ENCODE measurements around the gene ANGPT4. TPM values are rescaled to one million over a fixed set of nuclear protein-coding genes. Genes with fewer than 3 reads are reported as not detected.

The ANGPT4 gene
- total RNA-seq, 2 donors from 2014 or later = 0.05 TPM; not detected in 1

- no peak overlapping the region for H3K27ac ChIP-seq
- H3K27me3 ChIP-seq = peaks cover 4% of the 10 kb centered on the region
- no peaks in the 10 kb centered on the region for H3K9me3 ChIP-seq
- DNase-seq = no peak
- H3K4me1 ChIP-seq = peaks cover 4% of the 10 kb centered on the region
- H3K9ac ChIP-seq (ENCODE audit: low read depth in 2 of 2, low read length in 2 of 2) = no peak overlapping the region
- H3K36me3 ChIP-seq = no peaks in the 10 kb centered on the region
- no peak for TF ChIP-seq CTCF (IDR thresholded peaks at IDR 0.05)
- H3K4me3 ChIP-seq = no peak overlapping the region
- intact Hi-C loops (cut with DNase I) = no loop called here
Observed at GRCh38 chr20:839015-839414, 77.1 kb downstream of the ANGPT4 start.

DNA sequence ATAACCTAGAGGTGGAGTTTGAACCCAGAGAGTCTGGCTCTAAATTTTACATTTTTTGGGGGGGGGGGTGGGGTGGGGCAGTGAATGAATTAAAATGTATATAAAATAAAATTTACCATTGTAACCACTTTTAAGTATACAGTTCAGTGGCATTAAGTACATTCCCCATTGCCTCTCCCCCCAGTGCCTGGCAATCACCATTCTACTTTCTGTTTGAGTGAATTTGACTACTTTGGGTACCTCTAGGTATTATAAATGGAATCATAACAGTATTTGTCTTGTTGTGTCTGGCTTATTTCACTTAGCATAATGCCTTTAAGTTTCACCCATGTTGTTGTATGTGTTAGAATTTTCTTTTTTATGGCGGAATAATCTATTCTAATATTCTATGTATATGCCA lies 79.9 kb downstream of the ANGPT4 start:
- H3K9me3 ChIP-seq = no peaks in the 10 kb centered on the region
- no peak overlapping the region for H3K4me3 ChIP-seq
- peaks cover 4% of the 10 kb centered on the region for H3K27me3 ChIP-seq
- no peak for DNase-seq
- no peaks in the 10 kb centered on the region for H3K36me3 ChIP-seq
- TF ChIP-seq CTCF (IDR thresholded peaks at IDR 0.05) = no peak
- no peak overlapping the region for H3K27ac ChIP-seq
- no peak overlapping the region for H3K9ac ChIP-seq (ENCODE audit: low read depth in 2 of 2, low read length in 2 of 2)
- intact Hi-C loops (cut with DNase I) = no loop called here
- H3K4me1 ChIP-seq = no peaks in the 10 kb centered on the region

- TF ChIP-seq CTCF (IDR thresholded peaks at IDR 0.05) = no peak
- Histone ChIP-seq H3K9ac (ENCODE audit: low read depth in 2 of 2, low read length in 2 of 2) (peak overlapping the region in 1 of 2 donors; percentile 12), H3K27ac (no peak overlapping the region), H3K36me3 (no peaks in the 10 kb centered on the region), H3K9me3 (no peaks in the 10 kb centered on the region), H3K27me3 (no peaks in the 10 kb centered on the region), H3K4me1 (no peaks in the 10 kb centered on the region), H3K4me3 (no peak overlapping the region)
- DNase-seq = no peak
- intact Hi-C loops (cut with DNase I) = no loop called here
Observed at GRCh38 chr20:835608-836045, 80.5 kb downstream of the ANGPT4 start.

DNA sequence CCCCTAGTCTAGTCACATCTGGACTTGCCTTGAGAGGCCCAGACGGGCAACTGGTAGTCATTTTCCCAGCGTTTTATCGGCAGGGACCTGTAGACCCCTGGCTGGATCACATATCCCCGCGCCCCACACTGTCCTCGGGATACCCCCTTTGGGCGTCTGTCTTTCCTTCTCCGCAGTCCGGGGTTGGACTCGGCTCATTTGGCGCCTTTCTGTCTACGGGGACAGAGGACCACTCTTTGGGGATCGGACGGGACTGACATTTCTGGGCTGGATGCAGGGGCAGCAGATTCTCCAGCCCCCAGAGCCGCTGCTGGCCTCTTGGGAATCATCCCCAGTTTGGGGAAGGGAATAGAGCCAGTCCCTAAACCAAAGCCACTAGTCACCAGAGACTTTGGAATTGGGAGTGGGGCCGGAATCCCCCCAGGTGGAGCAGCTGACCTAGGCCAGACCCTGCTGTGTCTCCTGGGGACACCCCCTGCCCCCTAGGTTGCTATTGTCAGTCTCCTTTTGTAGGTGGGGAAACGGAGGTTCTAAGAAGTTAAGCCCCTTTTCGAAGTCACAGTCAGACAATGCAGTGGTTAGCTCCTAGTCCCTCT lies 81.9 kb downstream of the ANGPT4 start:
- no peaks in the 10 kb centered on the region for H3K9me3 ChIP-seq
- no peaks in the 10 kb centered on the region for H3K36me3 ChIP-seq
- no peak for DNase-seq
- intact Hi-C loops (cut with DNase I) = no loop called here
- peak overlapping the region; percentile 81 for H3K4me3 ChIP-seq
- H3K27me3 ChIP-seq = no peaks in the 10 kb centered on the region
- no peak for TF ChIP-seq CTCF (IDR thresholded peaks at IDR 0.05)
- H3K4me1 ChIP-seq = no peaks in the 10 kb centered on the region
- H3K9ac ChIP-seq (ENCODE audit: low read depth in 2 of 2, low read length in 2 of 2) = peak overlapping the region; percentile 86 to 89
- peak overlapping the region; percentile 59 for H3K27ac ChIP-seq

GRCh38 chr20:833450-834150 lies 82.5 kb downstream of the ANGPT4 start, which contains the start of gene FAM110A:
Gene FAM110A, plus strand, starts transcription at chr20:833715. Its CDS starts 11,090 bp downstream, at chr20:844805.
- H3K9me3 ChIP-seq = no peaks in the 10 kb centered on the region
- DNase-seq = peak; percentile 97
- TF ChIP-seq CTCF (IDR thresholded peaks at IDR 0.05) = no peak
- H3K27me3 ChIP-seq = no peaks in the 10 kb centered on the region
- peak within 1 kb of the TSS; percentile 86 to 89 for H3K9ac ChIP-seq (ENCODE audit: low read depth in 2 of 2, low read length in 2 of 2)
- peak within 1 kb of the TSS; percentile 81 for H3K4me3 ChIP-seq
- H3K36me3 ChIP-seq = no peaks in the 10 kb centered on the region
- no peaks in the 10 kb centered on the region for H3K4me1 ChIP-seq
- intact Hi-C loops (cut with DNase I) = no loop called here
- H3K27ac ChIP-seq = peak within 1 kb of the TSS; percentile 59

Data from colonic mucosa (tissue), 4 donors.